Activated naive CD8-positive, alpha-beta T cell treated with anti-CD3 and anti-CD28 coated beads, Interleukin-2, amount 50 U/mL, for 24 hours (primary cell): ENCODE data around the gene PRMT5.
A peak's percentile ranks its signal among the peaks of the same experiment; 100 is the strongest.

ENCODE experiments used
- ATAC-seq: fragments of 150-1000 bp; cut with Tn5 transposase; one replicate; pipeline ENCODE4 v1.10.0; 2021
- DNase-seq: peaks from one replicate; pipeline ENCODE4 v3.0.0; 2021
- H3K27ac Mint-ChIP-seq: one replicate; pipeline ENCODE4 v1.8.0; 2021; ENCODE audit warnings: mild to moderate bottlenecking, mixed read lengths
- H3K27me3 Mint-ChIP-seq: one replicate; pipeline ENCODE4 v1.8.0; 2021; ENCODE audit warnings: mixed read lengths
- H3K36me3 Mint-ChIP-seq: one replicate; pipeline ENCODE4 v1.8.0; 2021; ENCODE audit warnings: low read depth, mixed read lengths
- H3K4me1 Mint-ChIP-seq: one replicate; pipeline ENCODE4 v1.8.0; 2021; ENCODE audit warnings: mixed read lengths
- H3K4me3 Mint-ChIP-seq: one replicate; pipeline ENCODE4 v1.8.0; 2021; ENCODE audit warnings: mild to moderate bottlenecking, moderate library complexity, mixed read lengths
- H3K9me3 Mint-ChIP-seq: one replicate; pipeline ENCODE4 v1.8.0; 2021; ENCODE audit warnings: mixed read lengths

PRMT5 gene

GRCh38 chr14:22896356-22896755, 32.8 kb downstream of the PRMT5 start:
- H3K9me3 Mint-ChIP-seq = no peaks in the 10 kb centered on the region
- H3K27ac Mint-ChIP-seq = no peak overlapping the region
- no peak for DNase-seq
- H3K4me3 Mint-ChIP-seq = no peak overlapping the region
- peaks cover 11% of the 10 kb centered on the region for H3K36me3 Mint-ChIP-seq
- no peaks in the 10 kb centered on the region for H3K27me3 Mint-ChIP-seq
- peaks cover 16% of the 10 kb centered on the region for H3K4me1 Mint-ChIP-seq
- ATAC-seq = no peak

DNA sequence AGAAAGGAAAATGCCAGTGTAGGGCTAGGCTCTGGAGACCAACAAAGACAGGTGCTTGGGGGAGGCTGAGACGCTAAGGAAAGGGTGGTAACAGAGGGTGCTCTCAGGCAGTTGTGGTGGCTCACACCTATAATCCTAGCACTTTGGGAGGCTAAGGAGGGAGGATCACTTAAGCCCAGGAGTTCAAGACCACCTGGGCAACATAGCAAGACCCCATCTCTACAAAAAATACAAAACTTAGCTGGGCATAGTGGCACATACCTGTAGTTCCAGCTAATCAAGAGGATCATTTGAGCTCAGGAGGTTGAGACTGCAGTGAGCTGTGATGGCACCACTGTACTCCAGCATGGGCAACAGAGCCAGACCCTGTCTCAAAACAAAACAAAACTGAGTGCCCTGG, 33.8 kb downstream of the PRMT5 start:
- no peaks in the 10 kb centered on the region for H3K9me3 Mint-ChIP-seq
- no peak overlapping the region for H3K4me3 Mint-ChIP-seq

DNA sequence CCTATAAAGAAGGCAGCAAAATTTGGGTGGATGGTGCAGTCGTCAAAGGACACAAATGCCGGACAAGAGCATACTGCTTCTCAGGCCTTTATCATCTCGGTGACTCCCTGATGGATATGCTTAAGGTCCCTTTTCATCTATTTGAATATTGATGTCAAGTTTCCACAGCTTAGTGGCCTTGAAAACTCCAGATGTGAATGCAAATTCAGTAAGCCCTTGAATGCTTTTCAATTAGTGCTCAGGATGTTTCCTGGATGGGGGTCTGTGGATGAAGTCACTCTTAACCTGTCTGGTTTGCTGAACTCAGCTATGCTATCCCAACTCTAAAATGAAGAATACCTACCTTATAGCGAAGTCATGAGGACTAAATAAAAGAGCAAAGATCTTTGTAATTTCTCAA, 35.5 kb downstream of the PRMT5 start:
- Mint-ChIP-seq H3K27me3 (no peaks in the 10 kb centered on the region), H3K36me3 (peaks cover 4% of the 10 kb centered on the region), H3K4me3 (no peak overlapping the region), H3K27ac (no peak overlapping the region), H3K9me3 (no peaks in the 10 kb centered on the region), H3K4me1 (peaks cover 12% of the 10 kb centered on the region)
- DNase-seq (no peak), ATAC-seq (no peak)

More for the DNA sequence above, 33.8 kb downstream of the PRMT5 start:
- Mint-ChIP-seq H3K4me1 (peaks cover 14% of the 10 kb centered on the region), H3K27me3 (no peaks in the 10 kb centered on the region), H3K36me3 (peaks cover 7% of the 10 kb centered on the region), H3K27ac (no peak overlapping the region)
- DNase-seq (no peak), ATAC-seq (no peak)

GRCh38 chr14:22892488-22892887, 36.7 kb downstream of the PRMT5 start:
- Mint-ChIP-seq H3K4me3 (no peak overlapping the region), H3K27me3 (no peaks in the 10 kb centered on the region), H3K4me1 (peaks cover 16% of the 10 kb centered on the region), H3K27ac (no peak overlapping the region), H3K9me3 (no peaks in the 10 kb centered on the region), H3K36me3 (no peaks in the 10 kb centered on the region)
- ATAC-seq (no peak), DNase-seq (no peak)

GRCh38 chr14:22890416-22890815, 38.8 kb downstream of the PRMT5 start:
- Mint-ChIP-seq H3K36me3 (peaks cover 2% of the 10 kb centered on the region), H3K9me3 (no peaks in the 10 kb centered on the region), H3K27ac (no peak overlapping the region), H3K4me3 (no peak overlapping the region), H3K27me3 (no peaks in the 10 kb centered on the region), H3K4me1 (peaks cover 29% of the 10 kb centered on the region)
- ATAC-seq (no peak), DNase-seq (no peak)

- Mint-ChIP-seq H3K36me3 (peaks cover 2% of the 10 kb centered on the region), H3K27ac (no peak overlapping the region), H3K4me1 (peaks cover 37% of the 10 kb centered on the region), H3K27me3 (no peaks in the 10 kb centered on the region), H3K9me3 (no peaks in the 10 kb centered on the region), H3K4me3 (no peak overlapping the region)
- ATAC-seq = no peak
- DNase-seq = no peak
Measured at GRCh38 chr14:22888662-22889061, 40.5 kb downstream of the PRMT5 start.

DNA sequence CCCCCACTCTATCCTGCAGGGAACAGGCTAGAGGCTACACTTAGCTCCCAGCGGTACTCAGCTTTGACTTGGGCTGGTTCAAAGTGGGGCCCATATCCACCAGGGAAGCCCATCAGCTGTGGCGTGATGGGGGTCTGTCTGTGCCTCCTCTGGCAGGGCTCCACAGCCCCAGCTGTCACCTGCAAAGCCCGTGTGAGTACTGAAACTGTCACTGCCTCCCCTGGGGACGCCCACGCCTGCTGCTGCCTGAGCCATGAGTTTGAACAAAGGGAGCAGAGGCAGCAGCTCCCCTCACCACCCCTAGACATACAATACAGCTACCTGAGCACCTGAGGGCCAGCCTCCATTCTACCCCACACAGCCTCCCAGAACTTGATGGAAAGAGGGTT, 41.2 kb downstream of the PRMT5 start:
- peak; percentile 20 for ATAC-seq
- H3K9me3 Mint-ChIP-seq = no peaks in the 10 kb centered on the region
- peaks cover 42% of the 10 kb centered on the region for H3K4me1 Mint-ChIP-seq
- peaks cover 2% of the 10 kb centered on the region for H3K36me3 Mint-ChIP-seq
- DNase-seq = peak; percentile 57
- no peaks in the 10 kb centered on the region for H3K27me3 Mint-ChIP-seq
- no peak overlapping the region for H3K27ac Mint-ChIP-seq
- peak overlapping the region; percentile 84 for H3K4me3 Mint-ChIP-seq

DNA sequence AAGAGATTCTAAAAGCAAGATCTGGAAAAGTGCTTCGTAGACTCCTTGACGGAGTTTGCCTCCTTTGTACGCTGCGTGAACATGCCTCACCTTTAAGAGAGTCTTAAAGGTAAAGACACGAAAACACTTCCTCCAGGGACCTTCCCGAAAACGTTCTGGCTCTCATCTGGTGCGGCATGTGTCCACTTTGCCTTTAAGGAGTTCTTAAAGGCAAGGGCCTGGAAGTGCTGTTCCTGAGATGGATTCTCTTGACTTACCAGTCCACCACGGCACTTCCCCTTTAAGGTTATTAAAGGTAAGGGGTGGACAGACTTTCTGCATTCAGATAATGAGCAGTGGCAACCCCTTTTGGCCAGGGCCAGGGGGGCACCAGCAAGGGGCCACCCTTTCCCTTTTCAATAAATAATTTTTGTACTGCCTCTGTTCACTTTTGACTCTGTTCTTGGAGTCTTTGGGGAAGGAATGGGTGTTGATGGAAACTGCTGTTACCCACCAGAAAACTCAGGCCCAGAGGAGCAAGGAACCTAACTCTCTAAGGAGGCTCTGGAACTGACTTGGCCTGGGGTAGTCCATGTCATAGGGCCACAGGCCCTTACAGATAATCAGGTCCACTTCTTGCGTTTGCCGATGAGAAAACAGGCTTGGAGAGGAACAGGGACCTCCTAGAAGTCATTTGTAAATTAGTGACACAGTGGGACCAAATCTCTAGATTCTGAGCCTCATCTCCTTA, 41.8 kb downstream of the PRMT5 start:
- H3K4me3 Mint-ChIP-seq = peak overlapping the region; percentile 84
- peaks cover 45% of the 10 kb centered on the region for H3K4me1 Mint-ChIP-seq
- H3K36me3 Mint-ChIP-seq = peaks cover 2% of the 10 kb centered on the region
- ATAC-seq (peak; percentile 12), DNase-seq (peak; percentile 15)
- H3K27ac Mint-ChIP-seq = peak overlapping the region; percentile 89
- H3K27me3 Mint-ChIP-seq = no peaks in the 10 kb centered on the region
- H3K9me3 Mint-ChIP-seq = no peaks in the 10 kb centered on the region

DNA sequence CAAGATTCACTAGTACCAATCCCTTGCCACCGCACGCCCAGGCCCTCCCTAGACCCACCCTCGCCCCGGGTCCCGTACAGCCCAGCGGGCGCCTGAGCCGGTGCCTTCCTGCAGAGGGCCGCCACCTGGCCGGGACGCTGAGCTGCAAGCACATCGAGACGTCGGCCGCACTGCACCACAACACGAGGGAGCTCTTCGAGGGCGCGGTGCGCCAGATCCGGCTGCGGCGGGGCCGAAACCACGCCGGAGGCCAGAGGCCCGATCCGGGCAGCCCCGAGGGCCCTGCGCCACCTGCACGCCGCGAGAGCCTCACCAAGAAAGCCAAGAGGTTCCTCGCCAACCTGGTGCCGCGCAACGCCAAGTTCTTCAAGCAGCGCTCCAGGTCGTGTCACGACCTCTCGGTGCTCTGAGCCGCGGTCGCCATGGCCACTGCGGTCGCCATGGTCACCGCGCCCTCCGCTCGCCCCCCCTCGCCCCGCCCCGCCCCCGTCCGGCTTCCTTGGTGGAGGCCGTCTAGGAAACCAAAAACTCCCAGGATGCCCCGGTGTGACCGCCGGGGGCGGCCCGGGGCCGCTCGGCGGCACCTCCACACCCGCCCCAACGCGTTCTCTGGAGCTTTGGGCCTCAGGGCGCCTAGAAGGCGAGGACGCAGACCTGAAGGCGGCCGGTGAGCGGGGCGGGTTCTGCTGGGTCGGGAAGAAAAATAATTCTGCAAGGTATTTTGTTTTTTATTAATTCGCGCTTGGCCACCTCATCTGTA, 42.5 kb downstream of the PRMT5 start:
- no peaks in the 10 kb centered on the region for H3K27me3 Mint-ChIP-seq
- peak; percentile 71 for DNase-seq
- H3K4me3 Mint-ChIP-seq = peak overlapping the region; percentile 84
- peak overlapping the region; percentile 89 for H3K27ac Mint-ChIP-seq
- peak; percentile 71 for ATAC-seq
- H3K36me3 Mint-ChIP-seq = peaks cover 2% of the 10 kb centered on the region
- peaks cover 45% of the 10 kb centered on the region for H3K4me1 Mint-ChIP-seq
- no peaks in the 10 kb centered on the region for H3K9me3 Mint-ChIP-seq

DNA sequence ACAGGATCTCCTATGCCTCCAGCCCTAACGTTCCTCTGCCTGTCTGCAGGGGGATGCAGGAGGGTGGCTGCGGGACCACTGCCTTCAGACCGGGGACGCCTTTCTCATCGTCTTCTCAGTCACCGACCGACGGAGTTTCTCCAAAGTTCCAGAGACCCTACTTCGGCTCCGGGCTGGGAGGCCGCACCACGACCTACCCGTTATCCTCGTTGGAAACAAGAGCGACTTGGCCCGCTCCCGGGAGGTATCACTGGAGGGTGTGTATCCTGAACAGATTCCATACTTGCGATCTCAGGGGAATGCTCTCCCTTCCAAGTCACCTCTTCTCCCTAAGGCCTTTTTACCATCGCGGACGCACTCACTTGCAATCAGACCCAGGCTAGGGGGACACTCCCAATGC, 43.2 kb downstream of the PRMT5 start:
- no peaks in the 10 kb centered on the region for H3K27me3 Mint-ChIP-seq
- H3K27ac Mint-ChIP-seq = no peak overlapping the region
- H3K4me3 Mint-ChIP-seq = peak overlapping the region; percentile 84
- ATAC-seq (no peak), DNase-seq (no peak)
- no peaks in the 10 kb centered on the region for H3K9me3 Mint-ChIP-seq
- H3K4me1 Mint-ChIP-seq = peaks cover 45% of the 10 kb centered on the region
- H3K36me3 Mint-ChIP-seq = peaks cover 2% of the 10 kb centered on the region

GRCh38 chr14:22884738-22885523, 44.2 kb downstream of the PRMT5 start:
- Mint-ChIP-seq H3K4me1 (peaks cover 42% of the 10 kb centered on the region), H3K9me3 (no peaks in the 10 kb centered on the region), H3K27ac (no peak overlapping the region), H3K27me3 (no peaks in the 10 kb centered on the region), H3K4me3 (no peak overlapping the region), H3K36me3 (peaks cover 2% of the 10 kb centered on the region)
- no peak for ATAC-seq
- no peak for DNase-seq

GRCh38 chr14:22884076-22884737, 45.0 kb downstream of the PRMT5 start:
- no peak for ATAC-seq
- Mint-ChIP-seq H3K4me1 (peaks cover 42% of the 10 kb centered on the region), H3K9me3 (no peaks in the 10 kb centered on the region), H3K27ac (no peak overlapping the region), H3K27me3 (no peaks in the 10 kb centered on the region), H3K4me3 (no peak overlapping the region), H3K36me3 (peaks cover 2% of the 10 kb centered on the region)
- DNase-seq = no peak

DNA sequence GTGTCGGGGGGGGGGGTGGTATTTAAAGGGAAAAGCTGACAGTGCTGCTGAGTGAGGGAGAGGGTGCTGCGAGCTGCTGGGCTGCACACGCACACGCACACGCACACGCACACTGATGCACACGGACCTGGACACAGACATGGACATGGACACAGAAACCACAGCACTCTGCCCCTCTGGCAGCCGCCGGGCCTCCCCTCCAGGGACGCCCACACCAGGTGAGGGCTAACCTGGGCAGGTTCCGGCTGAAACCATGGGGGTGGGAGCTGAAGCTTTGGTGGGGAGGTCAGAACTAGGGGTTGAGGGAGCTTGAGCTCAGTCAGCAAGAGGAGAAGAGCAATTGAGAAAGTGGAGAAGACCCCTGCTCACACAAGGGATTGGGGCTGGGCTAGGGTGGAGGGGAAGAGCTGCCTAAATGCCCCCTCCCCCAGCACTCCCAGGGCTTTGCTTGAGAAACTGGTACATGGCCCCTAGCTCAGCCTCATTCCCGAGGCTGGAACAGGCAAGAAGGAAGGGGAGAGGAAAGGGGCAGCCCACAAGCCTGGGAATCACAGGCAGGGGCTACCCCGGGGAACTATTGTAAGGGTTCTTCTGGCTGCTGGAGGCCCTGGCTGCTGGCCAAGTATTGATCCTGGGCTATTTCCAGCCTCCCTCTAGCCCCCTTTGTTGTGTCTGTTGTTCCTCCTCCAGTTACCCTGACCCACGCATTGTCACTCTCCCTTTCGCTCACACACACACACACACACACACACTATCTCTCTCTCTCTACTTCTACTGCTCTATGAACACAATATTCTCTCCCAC, 45.8 kb downstream of the PRMT5 start, which contains the start of gene REM2:
REM2 (plus strand) TSS at position 50 of the 804 bp plus-strand sequence; CDS start at position 116, 66 bp downstream.
- ATAC-seq (no peak), DNase-seq (no peak)
- Mint-ChIP-seq H3K27ac (no peak within 1 kb of the TSS), H3K27me3 (no peaks in the 10 kb centered on the region), H3K4me1 (peaks cover 38% of the 10 kb centered on the region), H3K4me3 (no peak within 1 kb of the TSS), H3K36me3 (peaks cover 2% of the 10 kb centered on the region), H3K9me3 (no peaks in the 10 kb centered on the region)
